SU-DHL-6 (cell line): Measurements from ENCODE around the gene PMF1.
"Not testable (repeated sequence)": the region's sequence is repeated elsewhere in the genome, so short reads cannot be mapped to it uniquely, and the experiment has no call there.

Experiments
- H2AFZ ChIP-seq: fragments of 200-600 bp; sonication (generic); 2 replicates; pipeline ENCODE4 v1.6.1; 2014; ENCODE audit warnings: low read depth, mild to moderate bottlenecking, moderate library complexity, mixed read lengths, antibody characterized with exemption, low read length; ENCODE audit not compliant: severe bottlenecking
- H3F3A ChIP-seq: fragments of 200-600 bp; shearing (Covaris generic); 2 replicates; pipeline ENCODE4 v1.6.0; 2016; ENCODE audit warnings: antibody characterized with exemption, mild to moderate bottlenecking; ENCODE audit not compliant: insufficient read depth
- H3K27ac ChIP-seq: fragments of 200-600 bp; sonication (generic); 2 replicates; pipeline ENCODE4 v1.5.1; 2016; ENCODE audit warnings: low read depth, mild to moderate bottlenecking, low read length, moderate library complexity, mixed read lengths
- H3K27me3 ChIP-seq: fragments of 200-600 bp; sonication (generic), shearing (Covaris generic); 2 replicates; pipeline ENCODE4 v1.6.0; 2014; ENCODE audit warnings: mild to moderate bottlenecking, low read length
- H3K36me3 ChIP-seq: fragments of 200-600 bp; sonication (generic); 2 replicates; pipeline ENCODE4 v1.6.1; 2014; ENCODE audit warnings: mild to moderate bottlenecking, low read length, mixed read lengths
- H3K4me2 ChIP-seq: fragments of 300-600, 200-600 bp; shearing (Covaris generic), sonication (generic); 2 replicates; pipeline ENCODE4 v1.6.0; 2014; ENCODE audit warnings: low read length, low read depth, mild to moderate bottlenecking; ENCODE audit not compliant: poor library complexity, severe bottlenecking
- H3K4me3 ChIP-seq: fragments of 200-600 bp; sonication (generic); 2 replicates; pipeline ENCODE4 v1.5.1; 2014; ENCODE audit warnings: antibody characterized with exemption, low read length, mild to moderate bottlenecking, mixed read lengths; ENCODE audit not compliant: insufficient read depth, poor library complexity, severe bottlenecking
- H3K79me2 ChIP-seq: fragments of 200-600 bp; sonication (generic); 2 replicates; pipeline ENCODE4 v1.6.1; 2014; ENCODE audit warnings: mild to moderate bottlenecking, low read length, moderate library complexity; ENCODE audit not compliant: insufficient read depth
- H3K9ac ChIP-seq: fragments of 200-600 bp; sonication (generic); 2 replicates; pipeline ENCODE4 v1.7.0; 2014; ENCODE audit warnings: mild to moderate bottlenecking, low read length
- H3K9me2 ChIP-seq: fragments of 200-600 bp; sonication (generic); replicated peaks from 2 replicates; pipeline ENCODE4 v1.6.1; 2014; ENCODE audit warnings: low read length; ENCODE audit not compliant: insufficient read depth
- H3K9me3 ChIP-seq: fragments of 200-600 bp; sonication (generic); 2 replicates; pipeline ENCODE4 v1.6.1; 2014; ENCODE audit warnings: low read length, mixed read lengths; ENCODE audit not compliant: insufficient read depth
- H4K20me1 ChIP-seq: fragments of 200-600 bp; sonication (generic); 2 replicates; pipeline ENCODE4 v1.6.1; 2014; ENCODE audit warnings: low read depth, mild to moderate bottlenecking, antibody characterized with exemption, low read length, moderate library complexity, mixed read lengths
- CTCF ChIP-seq: fragments of 200-600 bp; sonication (generic); IDR thresholded peaks from one replicate; pipeline ENCODE4 v1.5.1; 2017; ENCODE audit warnings: antibody characterized with exemption, mild to moderate bottlenecking, low read length, moderate library complexity; ENCODE audit not compliant: insufficient read depth, poor library complexity, severe bottlenecking
- EZH2phosphoT487 ChIP-seq: fragments of 200-600 bp; sonication (generic), shearing (Covaris generic); conservative IDR thresholded peaks from 2 replicates; pipeline ENCODE4 v1.6.1; 2018; ENCODE audit warnings: mild to moderate bottlenecking, antibody characterized with exemption, low read length, moderate library complexity, mixed read lengths

The PMF1 gene

GRCh38 chr1:156176610-156177210, 36.1 kb upstream of the PMF1 start:
- Histone ChIP-seq H4K20me1 (no peaks in the 10 kb centered on the region), H3K4me3 (no peak overlapping the region), H3K4me2 (no peak overlapping the region), H3K27ac (no peak overlapping the region), H3K9me3 (no peaks in the 10 kb centered on the region), H3K36me3 (0 out of 2 replicates have a peak, but pooled peaks cover 4% of the 10 kb centered on the region), H3K27me3 (no peaks in the 10 kb centered on the region), H3K9ac (no peak overlapping the region), H3F3A (0 out of 2 replicates have a peak, but pooled peaks cover 6% of the 10 kb centered on the region), H3K79me2 (no peaks in the 10 kb centered on the region), H3K9me2 (no peaks in the 10 kb centered on the region), H2AFZ (no peak overlapping the region)
- no peak for TF ChIP-seq EZH2phosphoT487
- TF ChIP-seq CTCF: no peak

GRCh38 chr1:156177919-156178654, 34.7 kb upstream of the PMF1 start:
- no peak overlapping the region for H3K9ac ChIP-seq

GRCh38 chr1:156180471-156180870, 32.3 kb upstream of the PMF1 start:
- Histone ChIP-seq H3K9me3 (no peaks in the 10 kb centered on the region), H3K79me2 (no peaks in the 10 kb centered on the region), H3K9me2 (no peaks in the 10 kb centered on the region), H3K4me2 (no peak overlapping the region), H3K36me3 (no peaks in the 10 kb centered on the region), H3K9ac (no peak overlapping the region), H3F3A (0 out of 2 replicates have a peak, but pooled peaks cover 6% of the 10 kb centered on the region), H3K4me3 (no peak overlapping the region), H2AFZ (no peak overlapping the region), H3K27ac (no peak overlapping the region), H4K20me1 (no peaks in the 10 kb centered on the region), H3K27me3 (no peaks in the 10 kb centered on the region)
- TF ChIP-seq CTCF (no peak), EZH2phosphoT487 (no peak)

More at GRCh38 chr1:156177919-156178654, 34.7 kb upstream of the PMF1 start:
- no peak overlapping the region for H3K27ac ChIP-seq
- no peaks in the 10 kb centered on the region for H3K27me3 ChIP-seq
- no peak overlapping the region for H3K4me3 ChIP-seq
- H3K36me3 ChIP-seq: no peaks in the 10 kb centered on the region
- no peaks in the 10 kb centered on the region for H3K9me3 ChIP-seq
- no peaks in the 10 kb centered on the region for H3K79me2 ChIP-seq
- H3K4me2 ChIP-seq: no peak overlapping the region
- no peak overlapping the region for H2AFZ ChIP-seq
- TF ChIP-seq CTCF (no peak), EZH2phosphoT487 (no peak)
- H3K9me2 ChIP-seq: no peaks in the 10 kb centered on the region
- no peaks in the 10 kb centered on the region for H4K20me1 ChIP-seq
- H3F3A ChIP-seq: 0 out of 2 replicates have a peak, but pooled peaks cover 6% of the 10 kb centered on the region

GRCh38 chr1:156181391-156181924, 31.3 kb upstream of the PMF1 start:
- not testable (repeated sequence) for H3K27ac ChIP-seq, H3K79me2 ChIP-seq, H3K4me2 ChIP-seq

GRCh38 chr1:156182010-156182779, 30.6 kb upstream of the PMF1 start:
- not testable (repeated sequence) for H3K9me2 ChIP-seq, H3K4me2 ChIP-seq, H2AFZ ChIP-seq, H3K27ac ChIP-seq, H3K79me2 ChIP-seq, H3K36me3 ChIP-seq, H3F3A ChIP-seq, H4K20me1 ChIP-seq, H3K27me3 ChIP-seq, H3K9ac ChIP-seq, H3K4me3 ChIP-seq, H3K9me3 ChIP-seq

More at GRCh38 chr1:156181391-156181924, 31.3 kb upstream of the PMF1 start:
- H3K9me3 ChIP-seq, H3F3A ChIP-seq, H3K9ac ChIP-seq, H3K27me3 ChIP-seq, H3K36me3 ChIP-seq, H3K9me2 ChIP-seq, H4K20me1 ChIP-seq, H2AFZ ChIP-seq, H3K4me3 ChIP-seq: not testable (repeated sequence)
